Muscle of back (tissue), 11 donors: ENCODE results near the gene SHANK2. TPM values are rescaled to one million over a fixed set of nuclear protein-coding genes. Genes with fewer than 3 reads are reported as not detected.
"Not testable (repeated sequence)": the region's sequence is repeated elsewhere in the genome, so short reads cannot be mapped to it uniquely, and the experiment has no call there.

Experiments
- DNase-seq, 3 donors: peaks; one replicate each; pipeline versions ENCODE4 v3.0.0 to v3.0.0-alpha.2; 2013
- polyA plus RNA-seq, 10 donors: library from polyadenylated mRNA; unstranded; fragments of 120-200 nt; gene quantifications; one replicate each; pipeline ENCODE4 v1.2.1, GENCODE V29; 2013; ENCODE audit not compliant: insufficient read length in 10 of 10

Gene SHANK2
- polyA plus RNA-seq, 10 donors: 0.76 to 2.3 (median 1.4) TPM

GRCh38 chr11:71245601-71246391, 6.6 kb downstream of the SHANK2 start:
- DNase-seq: no peak

GRCh38 chr11:71244116-71244810, 8.1 kb downstream of the SHANK2 start:
- no peak for DNase-seq

GRCh38 chr11:71242391-71242790, 10.0 kb downstream of the SHANK2 start:
- DNase-seq: no peak

- no peak for DNase-seq
Measured at GRCh38 chr11:71241721-71242259, 10.6 kb downstream of the SHANK2 start.

- DNase-seq: peak in 2 of 3 donors; percentile 22 to 48
Measured at GRCh38 chr11:71240865-71241691, 11.3 kb downstream of the SHANK2 start.

GRCh38 chr11:71240061-71240690, 12.2 kb downstream of the SHANK2 start:
- no peak for DNase-seq

GRCh38 chr11:71239581-71239980, 12.8 kb downstream of the SHANK2 start:
- DNase-seq: no peak

- no peak for DNase-seq
Measured at GRCh38 chr11:71238941-71239340, 13.4 kb downstream of the SHANK2 start.

GRCh38 chr11:71238285-71238875, 14.0 kb downstream of the SHANK2 start:
- DNase-seq: no peak

- DNase-seq: no peak
Measured at GRCh38 chr11:71237853-71238252, 14.5 kb downstream of the SHANK2 start.

- DNase-seq: no peak
Measured at GRCh38 chr11:71236836-71237475, 15.4 kb downstream of the SHANK2 start.

- no peak for DNase-seq
Measured at GRCh38 chr11:71235719-71236118, 16.7 kb downstream of the SHANK2 start.

GRCh38 chr11:71233896-71234852, 18.2 kb downstream of the SHANK2 start:
- DNase-seq: not testable (repeated sequence)

- no peak for DNase-seq
Measured at GRCh38 chr11:71232364-71232763, 20.0 kb downstream of the SHANK2 start.

- DNase-seq: no peak
Measured at GRCh38 chr11:71228961-71229360, 23.4 kb downstream of the SHANK2 start.

- DNase-seq: no peak
Measured at GRCh38 chr11:71227058-71227659, 25.2 kb downstream of the SHANK2 start.

- DNase-seq: no peak
Measured at GRCh38 chr11:71223671-71224660, 28.4 kb downstream of the SHANK2 start.

- DNase-seq: no peak
Measured at GRCh38 chr11:71223081-71223405, 29.3 kb downstream of the SHANK2 start.
